Activated effector memory CD4-positive, alpha-beta T cell treated with Interleukin-2 at 50 U/mL for 16 hours (primary cell): ENCODE data around the gene RALGAPA1.
"Not testable (repeated sequence)": the region's sequence is repeated elsewhere in the genome, so short reads cannot be mapped to it uniquely, and the experiment has no call there.

Source experiments
- DNase-seq: peaks from one replicate; pipeline ENCODE4 v3.0.0-alpha.2; 2020

RALGAPA1 gene

GRCh38 chr14:35696575-35696974 is 112.5 kb downstream of the RALGAPA1 start:
- no peak for DNase-seq

DNA sequence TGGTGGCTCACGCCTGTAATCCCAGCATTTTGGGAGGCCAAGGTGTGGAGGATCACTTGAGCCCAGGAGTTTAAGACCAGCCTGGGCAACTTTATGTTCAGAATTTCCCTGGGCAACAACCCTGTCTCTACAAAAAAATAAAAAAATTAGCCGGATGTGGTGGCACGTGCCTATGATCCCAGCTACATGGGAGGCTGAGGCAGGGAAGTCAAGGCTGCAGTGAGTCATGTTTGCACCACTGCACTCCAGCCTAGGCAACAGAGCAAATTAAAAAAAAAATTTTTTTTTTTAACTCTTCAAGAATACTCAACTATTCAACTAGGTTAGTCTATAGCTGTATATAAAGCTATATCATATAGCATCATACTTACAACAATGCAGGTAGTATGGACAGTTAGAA is 113.0 kb downstream of the RALGAPA1 start:
- DNase-seq = no peak

DNA sequence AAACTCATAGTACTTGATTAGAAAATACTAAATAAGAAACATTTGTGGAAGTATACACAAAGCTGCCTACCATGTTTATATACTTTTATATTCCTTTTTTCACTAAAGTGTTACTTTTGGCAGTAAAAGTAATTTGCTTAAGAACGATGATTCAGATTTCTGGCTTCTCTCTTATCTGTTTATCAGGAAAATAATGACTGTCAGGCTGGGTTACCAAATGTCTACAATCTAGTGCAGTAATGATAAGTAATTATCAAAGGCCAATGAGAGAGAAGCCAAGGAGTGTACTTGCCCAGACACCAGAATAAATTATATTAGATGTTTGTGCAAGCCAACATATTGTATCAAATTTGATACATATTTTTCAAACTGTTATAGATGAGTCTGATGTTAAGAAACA is 113.4 kb downstream of the RALGAPA1 start:
- no peak for DNase-seq

GRCh38 chr14:35695072-35695471 is 114.0 kb downstream of the RALGAPA1 start:
- no peak for DNase-seq

DNA sequence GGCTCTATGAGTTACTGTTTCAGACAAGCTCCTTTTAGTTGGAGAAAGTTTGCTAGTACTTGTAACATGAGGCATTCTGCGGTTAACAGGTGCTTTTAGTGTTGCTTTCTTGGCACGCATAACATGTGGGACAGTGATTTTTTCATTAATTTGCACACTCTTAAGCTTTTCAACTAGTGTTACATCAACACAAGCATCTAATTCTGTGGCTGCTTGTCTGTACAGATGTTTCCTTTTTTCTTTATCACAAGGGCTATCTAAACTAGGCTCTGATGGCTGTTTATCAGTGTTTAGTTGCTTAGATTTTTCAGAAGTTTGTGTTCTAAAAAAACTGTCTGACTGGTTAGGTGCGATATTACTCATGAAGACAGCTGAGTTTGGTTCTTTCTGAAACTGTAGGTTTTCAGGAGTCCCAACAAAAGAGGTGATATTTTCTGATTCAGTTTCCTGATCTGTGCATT is 120.1 kb downstream of the RALGAPA1 start:
- DNase-seq = no peak

GRCh38 chr14:35688126-35688826 is 120.8 kb downstream of the RALGAPA1 start:
- no peak for DNase-seq

DNA sequence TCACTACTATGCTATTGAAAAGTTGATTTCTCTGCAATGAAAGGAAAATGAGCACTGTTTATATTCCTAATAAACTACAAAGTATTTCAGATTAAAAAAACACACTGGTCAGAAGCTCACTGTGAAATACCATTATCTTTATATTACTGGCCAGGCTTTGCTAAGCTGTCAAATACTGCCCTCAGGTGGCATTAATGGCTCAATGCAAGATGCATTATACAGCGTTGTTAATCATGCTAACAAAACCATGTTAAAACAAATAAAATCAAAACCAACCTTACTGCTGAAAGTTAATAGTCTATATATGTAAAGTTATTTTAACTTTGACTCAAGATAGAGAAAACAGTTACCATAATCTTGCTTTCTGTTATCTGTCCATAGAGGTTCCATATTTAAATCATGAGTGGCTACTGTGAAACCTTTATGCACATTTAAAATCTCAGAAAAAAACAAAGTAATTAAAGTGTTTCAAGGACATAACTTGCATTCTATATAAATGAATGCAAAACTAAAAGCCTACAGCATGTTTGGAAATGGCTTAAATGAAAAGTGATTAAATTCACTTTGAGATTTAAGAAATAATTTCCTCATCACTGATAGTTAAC is 121.7 kb downstream of the RALGAPA1 start:
- no peak for DNase-seq

DNA sequence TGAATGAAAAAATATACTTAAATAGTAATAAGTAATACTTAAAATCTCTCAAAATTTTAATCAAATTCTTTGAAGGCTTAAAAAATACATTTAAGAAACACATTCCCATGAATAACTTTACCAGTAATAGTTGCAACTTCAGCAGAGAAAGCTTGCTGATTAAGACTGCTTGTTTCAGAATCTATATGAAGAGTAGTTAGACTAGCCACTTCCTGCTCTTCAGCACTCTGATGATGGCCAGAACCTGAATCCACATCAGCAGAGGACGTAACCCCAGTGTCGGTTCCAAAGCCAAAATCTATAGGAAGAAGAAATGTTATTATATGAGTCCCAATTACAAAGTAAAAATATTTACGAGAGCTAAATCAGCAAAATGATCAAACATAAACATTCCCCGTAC is 125.4 kb downstream of the RALGAPA1 start:
- DNase-seq = not testable (repeated sequence)

- DNase-seq = no peak
Observed at GRCh38 chr14:35682802-35683201, 126.3 kb downstream of the RALGAPA1 start.

GRCh38 chr14:35678403-35679028 is 130.6 kb downstream of the RALGAPA1 start:
- DNase-seq = no peak

DNA sequence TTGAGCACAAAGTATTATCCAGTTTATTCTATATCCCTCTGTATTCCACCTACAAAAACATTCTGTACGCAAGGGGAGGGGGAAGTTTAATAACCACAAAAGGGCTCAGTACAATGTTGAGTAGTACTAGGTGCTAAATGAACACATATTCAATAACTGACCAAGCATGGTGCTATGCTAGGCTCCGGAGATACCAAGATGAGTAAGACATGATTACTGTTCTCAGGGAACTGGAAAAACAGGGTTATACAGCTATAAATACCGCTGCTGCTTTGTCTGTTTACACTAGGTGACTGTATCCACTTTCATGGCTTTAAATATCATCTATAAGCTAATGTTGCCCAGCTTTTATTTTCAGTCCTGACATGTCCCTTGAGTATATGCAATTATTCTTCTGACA is 139.3 kb downstream of the RALGAPA1 start:
- DNase-seq = no peak

DNA sequence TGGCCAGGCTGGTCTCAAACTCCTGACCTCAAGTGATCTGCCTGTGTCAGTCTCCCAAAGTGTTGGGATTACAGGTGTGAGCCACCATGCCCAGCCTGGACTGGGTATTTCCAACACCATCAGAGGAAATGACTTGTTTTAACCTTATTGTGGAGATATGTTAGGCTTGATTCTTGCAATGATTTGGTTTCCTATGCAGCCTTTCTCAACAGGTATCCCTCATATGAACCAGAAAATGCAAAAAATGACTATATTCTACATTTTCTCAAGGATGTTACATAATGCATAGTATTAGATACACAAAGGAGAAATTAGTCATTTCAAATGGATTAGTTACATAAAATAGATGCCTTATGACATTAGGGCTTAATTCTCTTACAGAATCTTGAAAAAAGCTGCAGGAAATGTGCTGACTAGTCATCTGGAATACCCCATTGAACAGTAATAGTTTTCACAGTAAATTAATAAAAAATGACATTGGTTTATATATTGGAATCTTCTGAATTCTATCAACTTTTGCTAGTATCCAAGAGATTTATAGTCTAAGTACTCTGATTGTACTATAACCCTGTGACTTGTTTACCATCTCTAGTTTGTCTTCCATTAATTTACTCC is 142.6 kb downstream of the RALGAPA1 start:
- DNase-seq = no peak

- DNase-seq = no peak
Observed at GRCh38 chr14:35661875-35662274, 147.2 kb downstream of the RALGAPA1 start.

DNA sequence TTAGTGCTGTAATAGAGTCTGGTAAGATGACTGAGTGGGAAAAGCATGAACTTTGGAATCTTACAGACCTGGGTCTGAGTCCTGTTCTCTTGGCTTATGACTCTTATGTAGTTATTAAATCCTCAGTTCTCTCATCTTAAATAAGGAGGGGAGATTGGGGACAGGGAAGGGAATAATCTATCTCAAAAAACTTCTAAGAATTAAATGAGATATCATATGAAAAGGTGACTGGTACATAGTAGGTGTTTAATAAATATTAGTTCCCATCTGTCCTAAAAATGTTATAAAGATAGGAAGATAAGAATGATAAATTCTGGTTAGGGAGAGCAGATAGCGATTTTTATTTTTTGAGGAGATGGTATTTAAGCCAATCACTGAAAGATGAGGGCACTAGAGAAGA is 156.1 kb downstream of the RALGAPA1 start:
- DNase-seq = no peak

DNA sequence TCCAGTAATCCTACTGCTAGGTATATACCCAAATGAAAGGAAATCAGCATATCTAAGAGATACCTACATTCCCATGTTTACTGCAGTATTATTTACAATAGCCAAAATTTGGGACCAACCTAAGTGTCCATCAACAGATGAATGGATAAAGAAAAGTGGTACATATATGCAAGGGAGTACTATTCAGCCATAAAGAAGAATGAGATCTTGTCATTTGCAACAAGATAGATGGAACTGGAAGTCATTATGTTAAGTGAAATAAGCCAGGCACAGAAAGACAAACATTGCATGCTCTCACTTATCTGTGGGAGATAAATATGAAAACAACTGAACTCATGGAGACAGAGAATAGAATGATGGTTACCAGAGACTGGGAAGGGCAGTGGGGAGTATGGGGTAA is 165.6 kb downstream of the RALGAPA1 start:
- DNase-seq = no peak

- no peak for DNase-seq
Observed at GRCh38 chr14:35637851-35638250, 171.2 kb downstream of the RALGAPA1 start.

- no peak for DNase-seq
Observed at GRCh38 chr14:35637269-35637668, 171.8 kb downstream of the RALGAPA1 start.

DNA sequence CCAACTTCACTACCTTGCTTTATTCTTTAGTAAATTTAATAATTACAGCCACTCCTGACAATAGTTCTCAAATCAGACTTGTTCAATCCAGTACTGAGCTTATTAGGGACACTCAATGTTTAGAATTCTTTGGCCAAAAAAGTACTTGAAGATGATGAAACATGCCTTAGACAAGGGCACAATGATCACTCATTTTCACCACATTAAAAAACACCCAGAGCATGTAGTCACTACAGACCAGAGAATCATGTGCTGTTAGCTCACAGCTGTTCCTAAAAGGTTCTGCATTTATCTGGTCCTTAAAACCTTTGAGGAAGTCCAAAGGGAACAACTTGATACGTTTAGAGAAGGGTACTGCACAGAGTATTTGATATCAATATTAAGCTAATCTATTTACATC is 176.4 kb downstream of the RALGAPA1 start:
- DNase-seq = no peak

DNA sequence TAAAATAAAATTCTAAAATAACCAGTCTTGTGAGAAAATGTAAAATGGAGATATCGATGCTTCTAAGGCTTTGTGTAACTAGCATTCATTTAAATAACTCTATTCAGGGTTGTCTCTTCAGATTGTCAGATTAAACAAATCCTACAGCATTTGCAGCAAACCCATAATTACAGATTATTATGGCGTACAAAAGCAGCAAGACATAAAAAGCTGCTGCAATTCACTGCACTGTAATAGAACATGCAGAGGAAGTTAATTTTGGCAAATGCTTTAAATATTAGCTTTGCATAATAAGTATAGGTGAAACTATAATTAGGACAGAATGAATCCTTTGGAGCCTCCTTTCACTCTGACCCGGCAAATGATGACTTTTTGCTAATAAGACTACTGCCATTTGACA is 176.8 kb downstream of the RALGAPA1 start:
- no peak for DNase-seq

- no peak for DNase-seq
Observed at GRCh38 chr14:35631071-35631805, 177.9 kb downstream of the RALGAPA1 start.

- DNase-seq = no peak
Observed at GRCh38 chr14:35628989-35629388, 180.1 kb downstream of the RALGAPA1 start.

GRCh38 chr14:35626947-35627346 is 182.1 kb downstream of the RALGAPA1 start:
- DNase-seq = not testable (repeated sequence)

DNA sequence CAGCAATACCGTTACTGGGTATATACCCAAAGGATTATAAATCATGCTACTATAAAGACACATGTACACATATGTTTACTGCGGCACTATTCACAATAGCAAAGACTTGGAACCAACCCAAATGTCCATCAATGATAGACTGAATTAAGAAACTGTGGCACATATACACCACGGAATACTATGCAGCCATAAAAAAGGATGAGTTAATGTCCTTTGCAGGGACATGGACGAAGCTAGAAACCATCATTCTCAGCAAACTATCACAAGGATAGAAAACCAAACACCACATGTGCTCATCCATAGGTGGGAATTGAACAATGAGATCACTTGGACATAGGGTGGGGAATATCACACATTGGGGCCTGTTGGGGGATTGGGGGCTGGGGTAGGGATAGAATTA is 187.1 kb downstream of the RALGAPA1 start:
- not testable (repeated sequence) for DNase-seq
